ENCODE measurements around the gene ABCB9.

ABCB9 gene

GRCh38 chr12:122994781-122995502 is 28.7 kb upstream of the ABCB9 start:
- DNase-seq (ENCODE audit: low read depth, low spot score) = no peak

- no peak for DNase-seq (ENCODE audit: low read depth, low spot score)
These were observed 27.9 kb upstream of the ABCB9 start for GRCh38 chr12:122994140-122994675.

- DNase-seq (ENCODE audit: low read depth, low spot score) = no peak
These were observed 26.1 kb upstream of the ABCB9 start for GRCh38 chr12:122992386-122992785.

- DNase-seq (ENCODE audit: low read depth, low spot score) = no peak
These were observed 25.5 kb upstream of the ABCB9 start for GRCh38 chr12:122991623-122992275.

GRCh38 chr12:122990961-122991622 is 24.8 kb upstream of the ABCB9 start:
- no peak for DNase-seq (ENCODE audit: low read depth, low spot score)

DNA sequence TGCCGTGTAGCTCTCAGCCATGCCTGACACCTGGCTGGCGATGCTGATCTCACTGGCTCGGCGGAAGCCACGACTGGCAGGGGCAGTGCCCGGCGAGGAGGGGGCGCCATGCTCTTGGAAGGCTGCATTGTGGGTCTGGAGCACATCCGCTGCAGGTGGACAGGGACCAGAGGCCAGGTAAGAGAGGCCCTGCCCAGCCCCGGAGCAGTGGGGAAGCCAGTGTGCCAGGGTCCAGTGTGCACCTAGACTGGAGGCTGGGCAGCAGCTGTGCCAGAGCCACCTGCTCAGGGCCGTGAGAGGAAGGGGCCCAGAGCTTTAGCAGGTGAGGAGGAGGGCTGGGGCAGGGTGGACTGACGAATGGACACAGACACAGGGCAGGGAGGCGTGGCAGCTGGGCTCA is 24.3 kb upstream of the ABCB9 start:
- no peak for DNase-seq (ENCODE audit: low read depth, low spot score)

GRCh38 chr12:122989874-122990419 is 23.7 kb upstream of the ABCB9 start:
- DNase-seq (ENCODE audit: low read depth, low spot score) = no peak

GRCh38 chr12:122989225-122989839 is 23.1 kb upstream of the ABCB9 start:
- DNase-seq (ENCODE audit: low read depth, low spot score) = no peak

DNA sequence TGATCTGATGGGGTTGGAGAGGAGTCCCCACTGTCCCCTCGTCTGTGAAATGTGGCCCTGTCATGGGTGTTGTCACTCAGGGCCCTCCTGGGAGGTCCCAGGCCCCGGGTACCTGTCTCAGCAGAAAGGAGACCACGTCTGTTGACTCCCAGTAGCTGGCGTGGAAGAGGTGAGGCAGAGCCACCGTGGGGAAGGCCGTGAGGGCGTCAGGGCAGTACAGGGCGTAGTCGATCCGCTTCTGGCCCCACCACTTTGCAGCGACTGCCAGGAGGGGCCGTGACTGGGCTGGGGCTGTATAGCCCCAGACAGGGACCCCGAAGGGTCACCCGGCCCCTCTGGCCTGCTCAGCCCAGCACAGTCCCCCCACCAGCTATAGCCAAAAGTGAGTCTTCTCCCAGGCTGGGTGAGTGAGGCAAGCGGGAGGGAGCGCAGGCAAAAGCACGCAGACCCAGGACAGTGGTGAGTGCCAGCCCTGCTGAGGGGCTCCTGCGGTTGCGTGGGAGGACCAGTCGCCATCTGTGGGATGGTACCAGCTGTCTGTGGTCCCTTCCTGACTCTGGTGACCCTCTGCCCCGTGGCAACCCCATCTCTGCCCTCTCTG is 22.4 kb upstream of the ABCB9 start:
- no peak for DNase-seq (ENCODE audit: low read depth, low spot score)

DNA sequence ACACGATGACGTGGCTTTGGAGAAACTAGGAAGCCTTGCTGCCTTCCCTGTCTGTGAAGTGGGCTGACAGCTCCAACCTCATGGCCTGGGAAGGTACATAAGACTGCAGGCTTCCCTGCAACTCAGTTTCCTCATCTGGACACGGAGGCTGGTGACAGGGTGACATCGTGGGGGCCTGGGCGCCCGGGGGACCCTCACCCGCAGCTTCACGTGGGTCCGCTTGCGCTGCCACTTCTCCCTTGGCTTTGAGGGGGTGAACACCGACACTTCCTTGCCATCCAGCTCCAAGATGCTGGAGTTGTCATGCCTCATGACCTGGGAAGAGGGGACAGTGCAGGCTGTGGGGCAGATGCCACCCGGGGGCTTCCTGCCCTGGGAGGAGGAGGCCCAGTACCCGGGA is 21.8 kb upstream of the ABCB9 start:
- DNase-seq (ENCODE audit: low read depth, low spot score) = no peak

- no peak for DNase-seq (ENCODE audit: low read depth, low spot score)
These were observed 21.1 kb upstream of the ABCB9 start for GRCh38 chr12:122987086-122987951.

DNA sequence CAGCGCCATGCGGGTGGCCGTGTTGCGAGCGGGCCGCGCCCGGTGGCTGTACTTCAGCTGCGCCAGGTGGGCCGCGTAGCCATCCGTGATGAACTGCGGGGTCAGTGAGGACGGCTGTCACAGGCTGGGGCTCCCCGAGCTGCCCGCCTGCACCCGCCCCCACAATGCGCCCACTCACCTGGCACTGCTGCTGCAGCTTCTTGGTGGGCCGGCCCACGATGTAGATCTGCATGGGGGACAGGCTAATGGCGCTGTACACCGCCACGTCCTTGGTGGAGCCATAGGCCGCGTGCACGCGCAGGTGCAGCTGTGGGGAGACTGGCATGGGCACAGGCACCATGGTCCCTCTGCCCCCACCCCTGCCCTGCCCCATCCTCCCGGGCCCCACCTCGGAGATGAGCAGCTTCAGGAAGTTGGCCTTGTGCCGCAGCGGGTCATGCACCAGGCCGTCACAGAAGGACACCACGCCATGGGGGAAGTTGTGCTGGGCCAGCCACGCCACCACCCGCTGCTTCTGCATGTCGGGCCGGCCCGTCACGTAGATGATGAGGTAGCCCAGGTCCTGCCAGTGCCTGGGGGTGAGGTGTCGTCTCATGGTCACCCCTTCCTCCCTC is 20.1 kb upstream of the ABCB9 start:
- no peak for DNase-seq (ENCODE audit: low read depth, low spot score)

DNA sequence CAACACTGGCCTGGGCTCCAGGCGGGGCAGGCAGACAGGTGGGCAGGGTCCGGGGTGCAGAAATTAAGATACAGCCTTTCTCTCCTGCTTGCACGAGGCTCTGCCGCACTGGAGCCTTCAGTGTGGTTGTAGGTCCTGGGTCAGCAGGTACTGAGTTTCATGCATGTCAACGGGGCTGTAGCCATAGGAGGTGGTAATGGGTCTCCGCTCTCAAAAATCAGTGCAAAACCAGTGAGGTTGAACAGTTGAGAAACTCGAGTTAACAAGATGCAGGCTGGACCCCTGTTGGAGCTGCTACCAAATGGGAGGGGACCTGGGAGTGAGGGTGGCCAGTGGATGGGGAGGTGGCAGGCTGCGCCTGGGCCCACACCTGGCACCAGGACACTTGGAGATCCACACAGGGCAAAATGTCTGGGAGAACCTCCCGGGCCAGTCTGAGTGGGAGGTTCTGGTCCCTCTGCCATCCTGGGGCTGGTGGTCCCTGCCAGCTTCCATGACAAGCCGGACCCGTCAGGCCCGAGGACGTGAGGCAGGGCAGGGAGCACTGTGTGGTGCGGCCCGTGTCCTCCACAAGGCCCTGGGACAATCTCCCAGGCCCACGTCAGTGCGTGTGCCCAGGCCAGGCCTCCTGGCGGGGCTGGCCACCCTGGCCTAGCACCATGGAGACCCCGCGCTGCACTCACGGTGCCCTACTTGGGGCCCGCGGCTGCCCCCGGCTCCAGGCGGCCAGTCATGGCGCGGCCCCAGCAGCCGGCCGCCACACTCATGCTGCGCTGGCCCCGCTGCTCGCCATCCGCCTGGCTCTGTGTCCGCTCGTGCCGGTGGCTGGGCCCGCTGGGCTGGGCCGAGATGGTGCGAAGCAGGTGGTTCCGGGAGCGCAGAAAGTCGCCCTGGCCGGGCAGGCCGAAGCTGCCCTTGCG is 19.3 kb upstream of the ABCB9 start:
- no peak for DNase-seq (ENCODE audit: low read depth, low spot score)

DNA sequence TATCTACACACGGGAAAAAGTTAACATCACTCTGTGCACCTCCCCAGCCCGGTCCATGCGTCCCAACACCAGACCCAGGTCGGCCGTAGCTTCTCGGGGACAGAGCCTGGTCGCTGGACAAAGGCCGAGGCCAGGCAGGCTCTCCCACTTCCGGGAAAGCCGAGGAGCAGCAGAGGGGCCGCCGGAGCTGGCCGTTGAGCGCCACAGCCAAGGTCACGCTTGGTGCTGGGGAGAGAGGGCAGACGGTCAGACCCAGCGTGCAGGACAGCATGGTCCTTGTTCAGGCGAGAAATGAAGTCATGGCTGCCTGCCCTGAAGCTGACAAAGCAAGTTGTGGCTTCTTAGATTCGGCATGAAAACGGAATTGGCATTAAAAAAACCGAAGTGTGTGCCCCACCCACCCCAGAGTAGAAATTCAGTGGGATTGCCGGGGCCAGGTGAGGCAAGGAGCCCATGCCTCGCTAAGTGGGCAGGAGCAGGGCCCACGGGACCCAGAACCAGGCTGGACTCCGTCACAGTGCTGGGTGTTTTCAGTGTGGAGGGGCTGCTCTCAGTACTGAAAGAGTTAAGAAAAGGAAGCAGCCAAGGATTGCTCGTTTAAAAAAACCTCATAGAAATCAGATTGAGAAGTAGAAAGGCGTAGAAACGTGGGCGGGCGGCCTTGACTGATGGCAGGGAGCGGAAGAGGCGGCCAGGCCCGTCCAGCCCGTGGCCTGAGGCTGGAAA is 18.5 kb upstream of the ABCB9 start:
- DNase-seq (ENCODE audit: low read depth, low spot score) = no peak

DNA sequence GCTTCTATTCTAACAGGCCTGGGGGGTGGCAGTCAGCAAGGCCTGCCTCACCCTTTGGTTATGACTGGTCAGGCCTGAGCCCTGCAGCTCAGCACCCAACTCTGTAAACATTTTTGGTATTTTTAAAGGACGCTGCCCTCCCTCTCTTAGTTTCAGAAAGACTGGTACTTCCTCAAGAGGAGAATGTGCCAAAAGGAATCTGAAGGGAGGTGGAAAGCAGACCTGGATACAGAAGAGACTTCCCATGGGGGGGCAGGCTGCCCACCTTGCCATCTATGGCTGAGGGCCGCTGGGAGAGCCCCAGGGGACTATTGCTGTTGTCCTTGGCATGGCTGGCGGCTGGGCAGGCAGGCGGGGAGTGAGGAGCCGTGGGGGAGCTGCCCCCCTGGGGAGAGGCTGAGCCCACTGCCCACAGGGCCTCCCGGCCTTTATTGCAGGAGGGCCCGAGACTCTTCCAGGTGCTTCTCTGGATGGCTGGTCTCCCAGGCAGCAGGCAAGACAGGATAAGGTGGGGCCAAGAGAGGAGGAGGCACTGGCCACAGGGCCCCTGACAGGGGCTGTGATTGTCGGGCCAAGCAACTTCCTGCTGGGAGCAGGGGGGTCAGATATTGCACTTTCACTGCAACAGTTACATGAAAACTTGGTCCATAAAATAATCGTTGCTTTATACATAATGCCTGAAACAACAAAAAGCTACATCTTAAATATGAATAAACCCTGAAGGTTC is 17.7 kb upstream of the ABCB9 start:
- DNase-seq (ENCODE audit: low read depth, low spot score) = no peak

- no peak for DNase-seq (ENCODE audit: low read depth, low spot score)
These were observed 16.9 kb upstream of the ABCB9 start for GRCh38 chr12:122982963-122983788.

- no peak for DNase-seq (ENCODE audit: low read depth, low spot score)
These were observed 16.2 kb upstream of the ABCB9 start for GRCh38 chr12:122982477-122982815.

Data from activated CD4-positive, CD25-positive, alpha-beta regulatory T cell treated with anti-CD3 and anti-CD28 coated beads, Interleukin-2, amount 50 U/mL, for 16 hours (primary cell).